ENCODE results near the gene CNTN5. TPM values are rescaled to one million over a fixed set of nuclear protein-coding genes. Genes with fewer than 3 reads are reported as not detected.

Gene CNTN5
- total RNA-seq, 2 donors from 2014 or later: not detected

DNA sequence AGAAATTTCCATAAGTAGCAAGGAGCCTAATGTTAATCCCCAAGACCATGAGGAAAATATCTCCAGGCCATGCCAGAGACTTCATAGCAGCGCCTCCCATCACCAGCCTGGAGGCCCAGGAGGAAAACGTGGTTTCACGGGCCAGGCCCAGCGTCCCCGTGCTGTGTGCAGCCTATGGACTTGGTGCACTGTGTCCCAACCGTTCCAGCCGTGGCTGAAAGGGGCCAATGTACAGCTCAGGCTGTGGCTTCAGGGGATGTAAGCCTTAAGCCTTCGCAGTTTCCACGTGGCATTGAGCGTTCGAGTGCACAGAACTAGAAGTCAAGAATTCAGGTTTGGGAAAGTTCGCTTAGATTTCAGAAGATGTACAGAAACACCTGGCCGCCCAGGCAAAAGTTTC lies 510.7 kb downstream of the CNTN5 start:
- H3K4me3 Mint-ChIP-seq: no peak overlapping the region
- H3K27ac Mint-ChIP-seq: no peak overlapping the region
- peaks cover 6 to 8% of the 10 kb centered on the region in 2 donors for H3K9me3 Mint-ChIP-seq
- peaks cover 1 to 2% of the 10 kb centered on the region in 2 donors for H3K36me3 Mint-ChIP-seq (ENCODE audit: insufficient read depth in 2 of 2)
- H3K4me1 Mint-ChIP-seq (ENCODE audit: low read depth): no peaks in the 10 kb centered on the region
- no peak for ATAC-seq (replicated peaks in 1 of 2)
- H3K27me3 Mint-ChIP-seq (ENCODE audit: low read depth): no peaks in the 10 kb centered on the region
- DNase-seq: no peak

- peaks cover 3 to 6% of the 10 kb centered on the region in 2 donors for H3K9me3 Mint-ChIP-seq
- DNase-seq (no peak), ATAC-seq (replicated peaks in 1 of 2) (no peak)
- no peaks in the 10 kb centered on the region for H3K27me3 Mint-ChIP-seq (ENCODE audit: low read depth)
- no peak overlapping the region for H3K27ac Mint-ChIP-seq
- H3K4me3 Mint-ChIP-seq: no peak overlapping the region
- H3K4me1 Mint-ChIP-seq (ENCODE audit: low read depth): no peaks in the 10 kb centered on the region
- peaks cover 1 to 2% of the 10 kb centered on the region in 2 donors for H3K36me3 Mint-ChIP-seq (ENCODE audit: insufficient read depth in 2 of 2)
Observed at GRCh38 chr11:99534812-99535211, 514.1 kb downstream of the CNTN5 start.

GRCh38 chr11:99535406-99535805 lies 514.7 kb downstream of the CNTN5 start:
- DNase-seq (no peak), ATAC-seq (replicated peaks in 1 of 2) (no peak)
- H3K27me3 Mint-ChIP-seq (ENCODE audit: low read depth): no peaks in the 10 kb centered on the region
- H3K9me3 Mint-ChIP-seq: peaks cover 3 to 6% of the 10 kb centered on the region in 2 donors
- no peaks in the 10 kb centered on the region for H3K4me1 Mint-ChIP-seq (ENCODE audit: low read depth)
- no peak overlapping the region for H3K27ac Mint-ChIP-seq
- peaks cover 1 to 2% of the 10 kb centered on the region in 2 donors for H3K36me3 Mint-ChIP-seq (ENCODE audit: insufficient read depth in 2 of 2)
- no peak overlapping the region for H3K4me3 Mint-ChIP-seq

- H3K9me3 Mint-ChIP-seq: peaks cover 2 to 6% of the 10 kb centered on the region in 2 donors
Observed at GRCh38 chr11:99535819-99536218, 515.1 kb downstream of the CNTN5 start.

GRCh38 chr11:99537681-99538080 lies 516.9 kb downstream of the CNTN5 start:
- no peak for DNase-seq
- H3K36me3 Mint-ChIP-seq (ENCODE audit: insufficient read depth in 2 of 2): peaks cover 0 to 2% of the 10 kb centered on the region in 2 donors
- no peak overlapping the region for H3K4me3 Mint-ChIP-seq
- H3K27me3 Mint-ChIP-seq (ENCODE audit: low read depth): no peaks in the 10 kb centered on the region
- peaks cover 2 to 6% of the 10 kb centered on the region in 2 donors for H3K9me3 Mint-ChIP-seq
- H3K27ac Mint-ChIP-seq: no peak overlapping the region
- ATAC-seq (replicated peaks in 1 of 2): no peak
- no peaks in the 10 kb centered on the region for H3K4me1 Mint-ChIP-seq (ENCODE audit: low read depth)

More at GRCh38 chr11:99535819-99536218, 515.1 kb downstream of the CNTN5 start:
- DNase-seq (no peak), ATAC-seq (replicated peaks in 1 of 2) (no peak)
- H3K4me1 Mint-ChIP-seq (ENCODE audit: low read depth): no peaks in the 10 kb centered on the region
- H3K27ac Mint-ChIP-seq: no peak overlapping the region
- H3K27me3 Mint-ChIP-seq (ENCODE audit: low read depth): no peaks in the 10 kb centered on the region
- H3K36me3 Mint-ChIP-seq (ENCODE audit: insufficient read depth in 2 of 2): peaks cover 0 to 2% of the 10 kb centered on the region in 2 donors
- H3K4me3 Mint-ChIP-seq: no peak overlapping the region

- ATAC-seq (replicated peaks in 1 of 2): no peak
- DNase-seq: no peak
- Mint-ChIP-seq H3K4me1 (ENCODE audit: low read depth) (no peaks in the 10 kb centered on the region), H3K36me3 (ENCODE audit: insufficient read depth in 2 of 2) (no peaks in the 10 kb centered on the region), H3K27ac (no peak overlapping the region), H3K4me3 (no peak overlapping the region), H3K27me3 (ENCODE audit: low read depth) (no peaks in the 10 kb centered on the region), H3K9me3 (peaks cover 0 to 2% of the 10 kb centered on the region in 2 donors)
Observed at GRCh38 chr11:99545616-99546015, 524.9 kb downstream of the CNTN5 start.

GRCh38 chr11:99548264-99548663 lies 527.5 kb downstream of the CNTN5 start:
- ATAC-seq (replicated peaks in 1 of 2) (no peak), DNase-seq (no peak)
- H3K4me3 Mint-ChIP-seq: no peak overlapping the region
- H3K36me3 Mint-ChIP-seq (ENCODE audit: insufficient read depth in 2 of 2): no peaks in the 10 kb centered on the region
- H3K27ac Mint-ChIP-seq: no peak overlapping the region
- peaks cover 0 to 5% of the 10 kb centered on the region in 2 donors for H3K9me3 Mint-ChIP-seq
- no peaks in the 10 kb centered on the region for H3K4me1 Mint-ChIP-seq (ENCODE audit: low read depth)
- no peaks in the 10 kb centered on the region for H3K27me3 Mint-ChIP-seq (ENCODE audit: low read depth)

DNA sequence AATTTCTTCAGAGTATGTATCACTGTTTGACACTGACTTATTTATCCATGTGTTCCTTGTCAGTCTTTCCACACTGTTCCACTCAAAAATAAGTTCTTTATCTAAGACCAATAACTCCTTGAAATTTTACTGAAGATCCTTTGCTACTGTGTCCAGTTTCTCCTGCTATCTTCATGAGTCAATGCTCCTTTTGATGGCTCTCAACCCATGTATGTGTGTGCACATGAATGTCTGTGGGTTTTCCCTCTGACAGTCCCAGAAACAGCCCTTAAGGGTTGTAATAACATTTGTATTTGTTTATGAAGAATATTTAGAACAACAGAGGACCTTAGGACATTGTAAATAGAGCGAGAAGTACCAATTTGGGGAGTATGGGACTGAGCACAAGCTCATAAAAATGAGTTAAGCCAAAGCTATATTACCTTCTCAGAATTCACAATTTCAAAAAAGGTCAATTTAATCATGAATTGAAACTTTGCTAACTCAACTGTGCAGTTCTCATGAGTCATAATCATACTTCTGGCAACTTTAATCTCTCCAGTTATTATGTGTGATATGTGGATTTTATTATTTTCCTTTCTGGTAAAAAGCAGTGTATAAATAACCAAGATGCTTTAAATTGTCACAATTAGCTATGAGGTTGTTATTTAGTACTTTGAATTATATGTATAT lies 533.6 kb downstream of the CNTN5 start:
- Mint-ChIP-seq H3K27me3 (ENCODE audit: low read depth) (no peaks in the 10 kb centered on the region), H3K4me3 (no peak overlapping the region), H3K27ac (no peak overlapping the region), H3K9me3 (peaks cover 0 to 3% of the 10 kb centered on the region in 2 donors), H3K36me3 (ENCODE audit: insufficient read depth in 2 of 2) (no peaks in the 10 kb centered on the region), H3K4me1 (ENCODE audit: low read depth) (no peaks in the 10 kb centered on the region)
- DNase-seq (no peak), ATAC-seq (replicated peaks in 1 of 2) (no peak)

DNA sequence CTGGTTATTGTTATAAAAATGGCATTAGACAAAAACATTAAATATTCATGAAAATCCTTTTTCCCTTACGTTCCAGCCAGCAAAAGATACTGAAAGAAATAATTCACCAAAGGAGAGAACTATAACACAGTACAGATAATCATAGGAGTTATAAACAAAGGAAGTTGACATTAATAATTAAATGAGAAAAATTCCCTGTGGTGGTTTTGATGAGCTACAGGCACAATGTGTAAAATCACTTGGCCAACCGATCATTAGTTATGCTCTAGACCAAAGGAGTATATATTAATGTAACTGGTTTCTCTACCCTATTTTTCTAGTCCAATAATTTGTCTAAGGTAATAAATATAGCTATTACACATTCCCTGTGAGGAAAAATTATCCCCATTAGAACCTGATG lies 534.7 kb downstream of the CNTN5 start:
- H3K4me1 Mint-ChIP-seq (ENCODE audit: low read depth): no peaks in the 10 kb centered on the region
- DNase-seq: no peak
- no peak overlapping the region for H3K4me3 Mint-ChIP-seq
- H3K9me3 Mint-ChIP-seq: peaks cover 2 to 5% of the 10 kb centered on the region in 2 donors
- ATAC-seq (replicated peaks in 1 of 2): no peak
- H3K27me3 Mint-ChIP-seq (ENCODE audit: low read depth): no peaks in the 10 kb centered on the region
- no peaks in the 10 kb centered on the region for H3K36me3 Mint-ChIP-seq (ENCODE audit: insufficient read depth in 2 of 2)
- H3K27ac Mint-ChIP-seq: no peak overlapping the region

DNA sequence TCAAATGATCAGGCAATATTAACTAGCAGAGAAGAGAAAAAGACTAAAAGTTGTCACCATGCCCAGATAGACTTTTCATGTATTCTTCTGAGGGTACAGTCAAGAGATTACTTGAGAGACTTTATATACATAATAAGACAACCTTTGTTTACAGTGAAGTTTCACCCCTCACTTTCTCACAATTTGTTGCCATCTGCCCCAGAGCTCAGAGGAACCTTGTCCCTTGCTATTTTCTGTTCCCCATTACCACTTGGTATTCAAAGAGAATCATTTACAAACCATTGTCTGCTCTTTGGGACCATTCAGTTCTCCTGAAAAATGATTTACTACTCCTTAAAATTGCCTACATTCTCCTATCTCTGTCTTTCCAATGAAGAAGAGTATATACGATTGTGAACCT lies 544.6 kb downstream of the CNTN5 start:
- H3K27ac Mint-ChIP-seq: no peak overlapping the region
- no peaks in the 10 kb centered on the region for H3K4me1 Mint-ChIP-seq (ENCODE audit: low read depth)
- no peaks in the 10 kb centered on the region for H3K27me3 Mint-ChIP-seq (ENCODE audit: low read depth)
- no peaks in the 10 kb centered on the region for H3K36me3 Mint-ChIP-seq (ENCODE audit: insufficient read depth in 2 of 2)
- no peak overlapping the region for H3K4me3 Mint-ChIP-seq
- ATAC-seq (replicated peaks in 1 of 2) (no peak), DNase-seq (no peak)
- peaks cover 0 to 8% of the 10 kb centered on the region in 2 donors for H3K9me3 Mint-ChIP-seq

- Mint-ChIP-seq H3K36me3 (ENCODE audit: insufficient read depth in 2 of 2) (no peaks in the 10 kb centered on the region), H3K4me3 (no peak overlapping the region), H3K27me3 (ENCODE audit: low read depth) (no peaks in the 10 kb centered on the region), H3K4me1 (ENCODE audit: low read depth) (no peaks in the 10 kb centered on the region), H3K27ac (no peak overlapping the region), H3K9me3 (peaks cover 0 to 10% of the 10 kb centered on the region in 2 donors)
- ATAC-seq (replicated peaks in 1 of 2) (no peak), DNase-seq (no peak)
Observed at GRCh38 chr11:99567334-99567956, 546.7 kb downstream of the CNTN5 start.

GRCh38 chr11:99568808-99569207 lies 548.1 kb downstream of the CNTN5 start:
- H3K27ac Mint-ChIP-seq: no peak overlapping the region
- ATAC-seq (replicated peaks in 1 of 2) (no peak), DNase-seq (no peak)
- H3K4me3 Mint-ChIP-seq: no peak overlapping the region
- no peaks in the 10 kb centered on the region for H3K4me1 Mint-ChIP-seq (ENCODE audit: low read depth)
- no peaks in the 10 kb centered on the region for H3K27me3 Mint-ChIP-seq (ENCODE audit: low read depth)
- no peaks in the 10 kb centered on the region for H3K36me3 Mint-ChIP-seq (ENCODE audit: insufficient read depth in 2 of 2)
- peaks cover 2 to 5% of the 10 kb centered on the region in 2 donors for H3K9me3 Mint-ChIP-seq

- Mint-ChIP-seq H3K9me3 (peaks cover 7 to 8% of the 10 kb centered on the region in 2 donors), H3K4me3 (no peak overlapping the region), H3K27ac (no peak overlapping the region), H3K4me1 (ENCODE audit: low read depth) (no peaks in the 10 kb centered on the region), H3K27me3 (ENCODE audit: low read depth) (no peaks in the 10 kb centered on the region), H3K36me3 (ENCODE audit: insufficient read depth in 2 of 2) (no peaks in the 10 kb centered on the region)
- no peak for ATAC-seq (replicated peaks in 1 of 2)
- no peak for DNase-seq
Observed at GRCh38 chr11:99571094-99571493, 550.3 kb downstream of the CNTN5 start.

DNA sequence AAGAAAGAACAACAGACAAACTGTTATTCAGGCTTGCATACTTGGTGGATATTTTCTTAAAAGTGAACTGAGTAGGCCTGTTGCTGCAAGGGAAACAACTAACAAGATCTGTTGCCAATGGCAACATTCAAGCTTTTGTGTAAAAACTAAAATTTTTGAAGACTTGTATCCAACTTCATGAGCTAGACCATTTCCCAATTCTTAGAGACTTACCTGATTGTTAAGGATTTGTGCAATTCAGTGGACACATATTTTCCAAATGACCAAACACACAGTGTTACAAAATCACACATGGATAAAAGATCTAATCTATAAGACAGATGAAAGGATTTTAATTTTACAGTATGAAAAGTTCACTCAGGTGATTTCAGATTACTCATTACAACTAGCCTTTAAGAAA lies 564.1 kb downstream of the CNTN5 start:
- DNase-seq (no peak), ATAC-seq (replicated peaks in 1 of 2) (no peak)
- Mint-ChIP-seq H3K36me3 (ENCODE audit: insufficient read depth in 2 of 2) (peaks cover 0 to 4% of the 10 kb centered on the region in 2 donors), H3K27me3 (ENCODE audit: low read depth) (no peaks in the 10 kb centered on the region), H3K4me3 (no peak overlapping the region), H3K9me3 (peaks cover 9% of the 10 kb centered on the region in 2 donors), H3K4me1 (ENCODE audit: low read depth) (no peaks in the 10 kb centered on the region), H3K27ac (no peak overlapping the region)
